ENCODE results near the gene CBLL2. TPM values are rescaled to one million over a fixed set of nuclear protein-coding genes. Genes with fewer than 3 reads are reported as not detected.

Gene CBLL2
- total and polyA plus RNA-seq, 3 donors from 2014 or later = 2.2 to 14.8 (median 4.3) TPM

GRCh38 chrX:22310779-22311178 is 38.1 kb downstream of the CBLL2 start:
- no peak for TF ChIP-seq CTCF (IDR thresholded peaks at IDR 0.05)
- no peak for TF ChIP-seq POLR2A (IDR thresholded peaks at IDR 0.05)
- WGBS, 2 donors = 69 to 92% methylated on average over 2 to 3 of the region's 3 CpGs
- no peaks in the 10 kb centered on the region for H3K36me3 ChIP-seq (ENCODE audit: low read depth, missing control alignments)
- no peaks in the 10 kb centered on the region for H3K9me3 ChIP-seq
- H3K4me1 ChIP-seq = no peaks in the 10 kb centered on the region
- DNase-seq = no peak
- H3K4me3 ChIP-seq = no peak overlapping the region
- intact Hi-C loops (cut with DNase I; ENCODE audit: low total_unique reads) = no loop called here
- H3K27me3 ChIP-seq = no peaks in the 10 kb centered on the region
- no peak overlapping the region for H3K27ac ChIP-seq

GRCh38 chrX:22313766-22314165 is 41.1 kb downstream of the CBLL2 start:
- intact Hi-C loops (cut with DNase I; ENCODE audit: low total_unique reads) = no loop called here
- TF ChIP-seq CTCF (IDR thresholded peaks at IDR 0.05) (no peak), POLR2A (IDR thresholded peaks at IDR 0.05) (no peak)
- no peaks in the 10 kb centered on the region for H3K36me3 ChIP-seq (ENCODE audit: low read depth, missing control alignments)

GRCh38 chrX:22314211-22314610 is 41.5 kb downstream of the CBLL2 start:
- H3K27me3 ChIP-seq = no peaks in the 10 kb centered on the region
- TF ChIP-seq POLR2A (IDR thresholded peaks at IDR 0.05) = no peak
- no peaks in the 10 kb centered on the region for H3K9me3 ChIP-seq
- no peak overlapping the region for H3K27ac ChIP-seq
- intact Hi-C loops (cut with DNase I; ENCODE audit: low total_unique reads) = no loop called here
- no peak overlapping the region for H3K4me3 ChIP-seq
- H3K36me3 ChIP-seq (ENCODE audit: low read depth, missing control alignments) = no peaks in the 10 kb centered on the region
- 68 to 69% methylated on average over 5 of the region's 5 CpGs for WGBS, 2 donors
- no peak for DNase-seq
- H3K4me1 ChIP-seq = no peaks in the 10 kb centered on the region

More at GRCh38 chrX:22313766-22314165, 41.1 kb downstream of the CBLL2 start:
- Histone ChIP-seq H3K27me3 (no peaks in the 10 kb centered on the region), H3K9me3 (no peaks in the 10 kb centered on the region), H3K4me3 (no peak overlapping the region), H3K27ac (no peak overlapping the region), H3K4me1 (no peaks in the 10 kb centered on the region)
- WGBS, 2 donors = 52 to 67% methylated on average over 2 to 3 of the region's 3 CpGs
- no peak for DNase-seq

- WGBS, 2 donors = 36 to 46% methylated on average over 2 of the region's 2 CpGs
- H3K27ac ChIP-seq = no peak overlapping the region
- no peaks in the 10 kb centered on the region for H3K27me3 ChIP-seq
- no peak overlapping the region for H3K4me3 ChIP-seq
- intact Hi-C loops (cut with DNase I; ENCODE audit: low total_unique reads) = no loop called here
- H3K36me3 ChIP-seq (ENCODE audit: low read depth, missing control alignments) = no peaks in the 10 kb centered on the region
- TF ChIP-seq CTCF (IDR thresholded peaks at IDR 0.05) (no peak), POLR2A (IDR thresholded peaks at IDR 0.05) (no peak)
- H3K4me1 ChIP-seq = no peaks in the 10 kb centered on the region
- no peaks in the 10 kb centered on the region for H3K9me3 ChIP-seq
- no peak for DNase-seq
These were observed 42.0 kb downstream of the CBLL2 start for GRCh38 chrX:22314692-22315091.

- TF ChIP-seq POLR2A (IDR thresholded peaks at IDR 0.05) (no peak), CTCF (IDR thresholded peaks at IDR 0.05) (no peak)
- Histone ChIP-seq H3K27ac (no peak overlapping the region), H3K36me3 (ENCODE audit: low read depth, missing control alignments) (no peaks in the 10 kb centered on the region), H3K27me3 (no peaks in the 10 kb centered on the region), H3K4me3 (no peak overlapping the region), H3K9me3 (no peaks in the 10 kb centered on the region), H3K4me1 (no peaks in the 10 kb centered on the region)
- 63 to 64% methylated on average over 3 of the region's 3 CpGs for WGBS, 2 donors
- no peak for DNase-seq
- intact Hi-C loops (cut with DNase I; ENCODE audit: low total_unique reads) = no loop called here
These were observed 42.4 kb downstream of the CBLL2 start for GRCh38 chrX:22315151-22315550.
